ENCODE results near the gene ENOX1.

- TF ChIP-seq CTCF (IDR thresholded peaks at IDR 0.05) = no peak
- TF ChIP-seq POLR2A (IDR thresholded peaks at IDR 0.05) = no peak
- TF ChIP-seq EP300 (IDR thresholded peaks at IDR 0.05) = no peak
- TF ChIP-seq POLR2AphosphoS5 (IDR thresholded peaks at IDR 0.05) = no peak
Measured at GRCh38 chr13:43422116-43422515, 364.7 kb downstream of the ENOX1 start.
